Fibroblast of the aortic adventitia (primary cell): ENCODE data around the gene OR1E2. TPM values are rescaled to one million over a fixed set of nuclear protein-coding genes. Genes with fewer than 3 reads are reported as not detected.
"Not testable (repeated sequence)": the region's sequence is repeated elsewhere in the genome, so short reads cannot be mapped to it uniquely, and the experiment has no call there.

ENCODE experiments used
- DNase-seq: peaks from one replicate; pipeline ENCODE4 v3.0.0-alpha.2; 2010; ENCODE audit warnings: low read depth
- H3K4me3 ChIP-seq: 2 replicates; pipeline ENCODE4 v1.5.1; 2011; ENCODE audit warnings: low read depth, mild to moderate bottlenecking, control low read depth, low read length, moderate library complexity
- total RNA-seq: library from RNA; depleted of rRNA; stranded (reverse); fragments of >200 nt; gene quantifications from 2 replicates; pipeline ENCODE4 v1.2.3, GENCODE V29; 2012; ENCODE audit warnings: low replicate concordance
- TF ChIP-seq, protein P1 (sequence below): IDR thresholded peaks from 2 replicates; pipeline ENCODE4 v1.5.1; 2011; ENCODE audit warnings: mild to moderate bottlenecking, low read length, control low read depth, inconsistent platforms; ENCODE audit not compliant: insufficient read depth

OR1E2 gene
- total RNA-seq, 1 donor, result not detected

- no peak for DNase-seq
- no peak within 1 kb of the TSS for H3K4me3 ChIP-seq
- TF ChIP-seq, protein P1, sequence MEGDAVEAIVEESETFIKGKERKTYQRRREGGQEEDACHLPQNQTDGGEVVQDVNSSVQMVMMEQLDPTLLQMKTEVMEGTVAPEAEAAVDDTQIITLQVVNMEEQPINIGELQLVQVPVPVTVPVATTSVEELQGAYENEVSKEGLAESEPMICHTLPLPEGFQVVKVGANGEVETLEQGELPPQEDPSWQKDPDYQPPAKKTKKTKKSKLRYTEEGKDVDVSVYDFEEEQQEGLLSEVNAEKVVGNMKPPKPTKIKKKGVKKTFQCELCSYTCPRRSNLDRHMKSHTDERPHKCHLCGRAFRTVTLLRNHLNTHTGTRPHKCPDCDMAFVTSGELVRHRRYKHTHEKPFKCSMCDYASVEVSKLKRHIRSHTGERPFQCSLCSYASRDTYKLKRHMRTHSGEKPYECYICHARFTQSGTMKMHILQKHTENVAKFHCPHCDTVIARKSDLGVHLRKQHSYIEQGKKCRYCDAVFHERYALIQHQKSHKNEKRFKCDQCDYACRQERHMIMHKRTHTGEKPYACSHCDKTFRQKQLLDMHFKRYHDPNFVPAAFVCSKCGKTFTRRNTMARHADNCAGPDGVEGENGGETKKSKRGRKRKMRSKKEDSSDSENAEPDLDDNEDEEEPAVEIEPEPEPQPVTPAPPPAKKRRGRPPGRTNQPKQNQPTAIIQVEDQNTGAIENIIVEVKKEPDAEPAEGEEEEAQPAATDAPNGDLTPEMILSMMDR, result no peak
These were observed 35.3 kb downstream of the OR1E2 start, which contains the start of gene OR1E1 for GRCh38 chr17:3398310-3398709. Gene OR1E1 (minus strand): TSS chr17:3398410. CDS start chr17:3398410, 0 bp downstream.

DNA sequence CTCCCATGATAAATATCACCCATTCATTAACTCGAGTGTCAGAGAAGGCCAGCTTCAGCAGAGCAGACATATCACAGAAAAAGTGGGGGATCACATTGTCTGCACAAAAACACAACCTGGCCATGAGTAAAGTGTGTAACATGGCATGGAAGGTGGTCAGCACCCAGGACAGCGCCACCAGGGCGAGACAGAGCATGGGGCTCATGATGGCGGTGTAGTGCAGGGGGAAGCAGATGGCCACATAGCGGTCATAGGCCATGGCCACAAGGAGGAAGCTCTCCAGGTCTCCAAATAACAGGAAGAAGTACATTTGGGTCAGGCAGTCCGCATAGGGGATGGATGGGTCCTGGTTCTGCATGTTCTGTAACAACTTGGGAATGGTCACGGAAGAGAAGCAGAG is 35.8 kb downstream of the OR1E2 start:
- H3K4me3 ChIP-seq, DNase-seq: not testable (repeated sequence)

- H3K4me3 ChIP-seq, result no peak overlapping the region
- TF ChIP-seq, protein P1, result no peak
- no peak for DNase-seq
These were observed 43.9 kb downstream of the OR1E2 start for GRCh38 chr17:3389791-3390190.

DNA sequence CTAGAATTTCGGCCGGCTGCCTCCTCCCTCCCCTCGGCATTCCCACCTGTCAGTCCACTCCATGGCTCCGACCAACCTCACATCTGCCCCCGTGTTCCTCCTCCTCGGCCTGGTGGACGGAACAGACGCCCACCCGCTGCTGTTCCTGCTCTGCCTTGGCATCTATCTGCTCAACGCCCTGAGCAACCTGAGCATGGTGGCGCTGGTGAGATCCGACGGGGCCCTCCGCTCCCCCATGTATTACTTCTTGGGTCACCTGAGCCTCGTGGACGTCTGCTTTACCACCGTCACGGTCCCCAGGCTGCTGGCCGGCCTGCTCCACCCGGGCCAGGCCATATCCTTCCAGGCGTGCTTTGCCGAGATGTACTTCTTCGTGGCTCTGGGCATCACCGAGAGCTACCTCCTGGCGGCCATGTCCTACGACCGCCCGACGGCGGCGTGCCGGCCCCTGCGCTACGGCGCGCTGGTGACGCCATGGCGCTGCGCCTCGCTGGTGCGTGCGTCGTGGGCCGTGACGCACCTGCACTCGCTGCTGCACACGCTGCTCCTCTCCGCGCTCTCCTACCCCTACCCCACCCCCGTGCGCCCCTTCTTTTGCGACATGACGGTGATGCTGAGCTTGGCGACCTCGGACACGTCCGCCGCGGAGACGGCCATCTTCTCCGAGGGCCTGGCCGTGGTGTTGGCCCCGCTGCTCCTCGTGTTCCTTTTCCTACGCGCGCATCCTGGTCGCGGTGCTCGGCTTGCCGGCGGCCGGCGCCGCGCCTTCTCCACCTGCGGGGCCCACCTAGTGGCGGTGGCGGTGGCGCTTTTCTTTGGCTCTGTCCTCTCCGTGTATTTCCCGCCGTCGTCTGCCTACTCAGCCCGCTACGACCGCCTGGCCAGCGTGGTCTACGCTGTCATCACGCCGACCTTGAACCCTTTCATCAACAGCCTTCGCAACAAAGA is 47.5 kb downstream of the OR1E2 start, which contains the start of gene OR3A2:
Gene OR3A2, minus strand, starts transcription at position 440 of the 948 bp plus-strand sequence.
- TF ChIP-seq, protein P1, result no peak
- no peak for DNase-seq
- H3K4me3 ChIP-seq, result no peak within 1 kb of the TSS

Other genes with a start within 250 kb of the OR1E2 start
- gene OR1A2, start 236.3 kb downstream of the OR1E2 start, total RNA-seq, result not detected in 2 replicates
- gene OR1A1, start 226.2 kb downstream of the OR1E2 start, total RNA-seq, result not detected in 2 replicates
- gene OR3A1, start 135.5 kb downstream of the OR1E2 start, total RNA-seq, result not detected in 2 replicates
- not detected in 2 replicates for gene OR3A2, start 47.5 kb downstream of the OR1E2 start, total RNA-seq
- not detected in 2 replicates for gene OR1E1, start 35.4 kb downstream of the OR1E2 start, total RNA-seq
- not detected in 2 replicates for gene OR3A3, start 22.5 kb downstream of the OR1E2 start, total RNA-seq
- gene SPATA22, start 38.0 kb upstream of the OR1E2 start, total RNA-seq, result not detected in 2 replicates
- gene ASPA, start 42.2 kb upstream of the OR1E2 start, total RNA-seq, result 1.9 and 9.7 TPM in 2 replicates
- 1.5 and 1.9 TPM in 2 replicates for gene TRPV3, start 124.0 kb upstream of the OR1E2 start, total RNA-seq
- 2.3 and 16.0 TPM in 2 replicates for gene TRPV1, start 175.6 kb upstream of the OR1E2 start, total RNA-seq
- 2.9 and 15.0 TPM in 2 replicates for gene SHPK, start 202.4 kb upstream of the OR1E2 start, total RNA-seq
- 13.3 and 27.7 TPM in 2 replicates for gene CTNS, start 202.9 kb upstream of the OR1E2 start, total RNA-seq
- gene TAX1BP3, start 234.7 kb upstream of the OR1E2 start, total RNA-seq, result 87.5 and 222 TPM in 2 replicates
- gene EMC6, start 235.0 kb upstream of the OR1E2 start, total RNA-seq, result 17.9 TPM in 1 of 2 replicates, not detected in the other